ENCODE data around the gene OXLD1. TPM values are rescaled to one million over a fixed set of nuclear protein-coding genes. Genes with fewer than 3 reads are reported as not detected.

The OXLD1 gene
- total and polyA plus RNA-seq, 3 experiments from 2014 or later = 50.8 to 78.9 (median 55.7) TPM

GRCh38 chr17:81662002-81662401 lies 4.4 kb downstream of the OXLD1 start:
- Mint-ChIP-seq H3K9me3 (no peaks in the 10 kb centered on the region), H3K27me3 (no peaks in the 10 kb centered on the region), H3K36me3 (peaks cover 0 to 13% (median 2%) of the 10 kb centered on the region in 3 donors), H3K4me3 (no peak overlapping the region), H3K27ac (peak overlapping the region in 2 of 8 donors; percentile 7 to 85), H3K4me1 (peaks cover 17 to 33% (median 32%) of the 10 kb centered on the region in 3 donors)
- no peaks in the 10 kb centered on the region for H3K9me3 ChIP-seq (ENCODE audit: low read length)
- no peak overlapping the region for H3K4me3 ChIP-seq (ENCODE audit: low read length)
- no peaks in the 10 kb centered on the region for H3K27me3 ChIP-seq (ENCODE audit: insufficient read depth, low read length, poor library complexity, severe bottlenecking)
- peaks cover 40% of the 10 kb centered on the region for H3K4me1 ChIP-seq (ENCODE audit: insufficient read depth, low read length)
- H3K27ac ChIP-seq (ENCODE audit: low read depth, low read length) = no peak overlapping the region
- CTCF ChIA-PET = no interaction called here
- POLR2A ChIA-PET = no interaction called here
- DNase-seq = no peak
- no peaks in the 10 kb centered on the region for H3K36me3 ChIP-seq (ENCODE audit: insufficient read depth, low read length)

GRCh38 chr17:81660441-81660840 lies 6.0 kb downstream of the OXLD1 start:
- Histone ChIP-seq H3K9me3 (ENCODE audit: low read length) (no peaks in the 10 kb centered on the region), H3K4me1 (ENCODE audit: insufficient read depth, low read length) (peaks cover 34% of the 10 kb centered on the region), H3K27ac (ENCODE audit: low read depth, low read length) (no peak overlapping the region), H3K36me3 (ENCODE audit: insufficient read depth, low read length) (no peaks in the 10 kb centered on the region), H3K27me3 (ENCODE audit: insufficient read depth, low read length, poor library complexity, severe bottlenecking) (no peaks in the 10 kb centered on the region), H3K4me3 (ENCODE audit: low read length) (no peak overlapping the region)
- Mint-ChIP-seq H3K9me3 (no peaks in the 10 kb centered on the region), H3K4me3 (peak overlapping the region in 1 of 7 donors; percentile 36), H3K27me3 (no peaks in the 10 kb centered on the region), H3K4me1 (peaks cover 8 to 19% (median 18%) of the 10 kb centered on the region in 3 donors), H3K36me3 (peaks cover 0 to 3% (median 0%) of the 10 kb centered on the region in 3 donors), H3K27ac (peak overlapping the region in 1 of 8 donors; percentile 87)
- POLR2A ChIA-PET = no interaction called here
- CTCF ChIA-PET = no interaction called here
- DNase-seq = no peak

GRCh38 chr17:81659038-81659437 lies 7.4 kb downstream of the OXLD1 start:
- Histone ChIP-seq H3K4me3 (ENCODE audit: low read length) (no peak overlapping the region), H3K36me3 (ENCODE audit: insufficient read depth, low read length) (no peaks in the 10 kb centered on the region), H3K27me3 (ENCODE audit: insufficient read depth, low read length, poor library complexity, severe bottlenecking) (no peaks in the 10 kb centered on the region), H3K9me3 (ENCODE audit: low read length) (no peaks in the 10 kb centered on the region), H3K4me1 (ENCODE audit: insufficient read depth, low read length) (peaks cover 20% of the 10 kb centered on the region), H3K27ac (ENCODE audit: low read depth, low read length) (no peak overlapping the region)
- Mint-ChIP-seq H3K36me3 (no peaks in the 10 kb centered on the region), H3K4me3 (no peak overlapping the region), H3K9me3 (no peaks in the 10 kb centered on the region), H3K4me1 (peaks cover 6 to 13% (median 8%) of the 10 kb centered on the region in 3 donors), H3K27ac (no peak overlapping the region), H3K27me3 (no peaks in the 10 kb centered on the region)
- ChIA-PET POLR2A (no interaction called here), CTCF (no interaction called here)
- DNase-seq = no peak

- Mint-ChIP-seq H3K27ac (no peak overlapping the region), H3K36me3 (peaks cover 0 to 2% (median 0%) of the 10 kb centered on the region in 3 donors), H3K9me3 (no peaks in the 10 kb centered on the region), H3K4me3 (no peak overlapping the region), H3K27me3 (peaks cover 3 to 8% of the 10 kb centered on the region in 2 donors), H3K4me1 (peaks cover 3 to 14% (median 6%) of the 10 kb centered on the region in 3 donors)
- ChIA-PET POLR2A (no interaction called here), CTCF (interaction anchor here (1.3 kb wide), 1 partner anchor 11 kb away, joined by 3 read pairs; no protein-coding TSS in a partner anchor)
- H3K27ac ChIP-seq (ENCODE audit: low read depth, low read length) = no peak overlapping the region
- no peak overlapping the region for H3K4me3 ChIP-seq (ENCODE audit: low read length)
- no peaks in the 10 kb centered on the region for H3K27me3 ChIP-seq (ENCODE audit: insufficient read depth, low read length, poor library complexity, severe bottlenecking)
- peaks cover 9% of the 10 kb centered on the region for H3K4me1 ChIP-seq (ENCODE audit: insufficient read depth, low read length)
- DNase-seq = no peak
- no peaks in the 10 kb centered on the region for H3K36me3 ChIP-seq (ENCODE audit: insufficient read depth, low read length)
- H3K9me3 ChIP-seq (ENCODE audit: low read length) = no peaks in the 10 kb centered on the region
Observed at GRCh38 chr17:81656835-81657234, 9.6 kb downstream of the OXLD1 start.

GRCh38 chr17:81656118-81656743 lies 10.2 kb downstream of the OXLD1 start, which contains the start of gene PDE6G:
Gene PDE6G, minus strand, starts transcription at chr17:81656542. Its CDS starts 3,237 bp downstream, at chr17:81653305.
- no peaks in the 10 kb centered on the region for H3K9me3 Mint-ChIP-seq
- Histone ChIP-seq H3K36me3 (ENCODE audit: insufficient read depth, low read length) (no peaks in the 10 kb centered on the region), H3K27ac (ENCODE audit: low read depth, low read length) (no peak within 1 kb of the TSS), H3K9me3 (ENCODE audit: low read length) (no peaks in the 10 kb centered on the region), H3K4me1 (ENCODE audit: insufficient read depth, low read length) (peaks cover 9% of the 10 kb centered on the region), H3K4me3 (ENCODE audit: low read length) (no peak within 1 kb of the TSS), H3K27me3 (ENCODE audit: insufficient read depth, low read length, poor library complexity, severe bottlenecking) (no peaks in the 10 kb centered on the region)
- H3K27me3 Mint-ChIP-seq = peaks cover 5 to 8% of the 10 kb centered on the region in 2 donors
- POLR2A ChIA-PET = no interaction called here
- CTCF ChIA-PET = interaction anchor here (1.3 kb wide), 1 partner anchor 10 kb away, joined by 3 read pairs; no protein-coding TSS in a partner anchor
- H3K4me1 Mint-ChIP-seq = peaks cover 3 to 16% (median 6%) of the 10 kb centered on the region in 3 donors
- no peak within 1 kb of the TSS for H3K27ac Mint-ChIP-seq
- peaks cover 0 to 4% (median 0%) of the 10 kb centered on the region in 3 donors for H3K36me3 Mint-ChIP-seq
- no peak for DNase-seq
- H3K4me3 Mint-ChIP-seq = no peak within 1 kb of the TSS

GRCh38 chr17:81655378-81656117 lies 10.9 kb downstream of the OXLD1 start:
- Histone ChIP-seq H3K4me1 (ENCODE audit: insufficient read depth, low read length) (peaks cover 9% of the 10 kb centered on the region), H3K9me3 (ENCODE audit: low read length) (no peaks in the 10 kb centered on the region), H3K36me3 (ENCODE audit: insufficient read depth, low read length) (no peaks in the 10 kb centered on the region), H3K27me3 (ENCODE audit: insufficient read depth, low read length, poor library complexity, severe bottlenecking) (no peaks in the 10 kb centered on the region), H3K27ac (ENCODE audit: low read depth, low read length) (no peak overlapping the region), H3K4me3 (ENCODE audit: low read length) (no peak overlapping the region)
- CTCF ChIA-PET = interaction anchor here (1.3 kb wide), 1 partner anchor 9 kb away, joined by 3 read pairs; no protein-coding TSS in a partner anchor
- Mint-ChIP-seq H3K36me3 (peaks cover 0 to 4% (median 0%) of the 10 kb centered on the region in 3 donors), H3K27ac (no peak overlapping the region), H3K27me3 (peaks cover 8% of the 10 kb centered on the region in 2 donors), H3K9me3 (no peaks in the 10 kb centered on the region), H3K4me3 (no peak overlapping the region), H3K4me1 (peaks cover 3 to 16% (median 6%) of the 10 kb centered on the region in 3 donors)
- POLR2A ChIA-PET = no interaction called here
- no peak for DNase-seq

GRCh38 chr17:81652906-81653771 lies 13.3 kb downstream of the OXLD1 start:
- Histone ChIP-seq H3K27me3 (ENCODE audit: insufficient read depth, low read length, poor library complexity, severe bottlenecking) (no peaks in the 10 kb centered on the region), H3K4me1 (ENCODE audit: insufficient read depth, low read length) (peaks cover 9% of the 10 kb centered on the region), H3K36me3 (ENCODE audit: insufficient read depth, low read length) (no peaks in the 10 kb centered on the region), H3K27ac (ENCODE audit: low read depth, low read length) (no peak overlapping the region), H3K9me3 (ENCODE audit: low read length) (no peaks in the 10 kb centered on the region), H3K4me3 (ENCODE audit: low read length) (no peak overlapping the region)
- DNase-seq = peak in 1 of 5 donors; percentile 20
- no peaks in the 10 kb centered on the region for H3K9me3 Mint-ChIP-seq
- peak overlapping the region in 4 of 7 donors; percentile 19 to 67 (median 45) for H3K4me3 Mint-ChIP-seq
- CTCF ChIA-PET = no interaction called here
- H3K4me1 Mint-ChIP-seq = peaks cover 3 to 16% (median 6%) of the 10 kb centered on the region in 3 donors
- peaks cover 20 to 24% of the 10 kb centered on the region in 2 donors for H3K27me3 Mint-ChIP-seq
- H3K27ac Mint-ChIP-seq = no peak overlapping the region
- H3K36me3 Mint-ChIP-seq = peaks cover 0 to 4% (median 0%) of the 10 kb centered on the region in 3 donors
- POLR2A ChIA-PET = interaction anchor here (0.6 kb wide), 1 partner anchor 219 kb away, joined by 3 read pairs; no protein-coding TSS in a partner anchor
